GM21528 (cell line): ENCODE data around the gene GRIK1.

Experiments
- ATAC-seq: cut with Tn5 transposase; IDR thresholded peaks from one replicate; pipeline ENCODE4 v1.9.1; 2021; ENCODE audit warnings: mild to moderate bottlenecking, moderate library complexity; ENCODE audit not compliant: unreplicated experiment, low FRiP score

GRIK1 gene

DNA sequence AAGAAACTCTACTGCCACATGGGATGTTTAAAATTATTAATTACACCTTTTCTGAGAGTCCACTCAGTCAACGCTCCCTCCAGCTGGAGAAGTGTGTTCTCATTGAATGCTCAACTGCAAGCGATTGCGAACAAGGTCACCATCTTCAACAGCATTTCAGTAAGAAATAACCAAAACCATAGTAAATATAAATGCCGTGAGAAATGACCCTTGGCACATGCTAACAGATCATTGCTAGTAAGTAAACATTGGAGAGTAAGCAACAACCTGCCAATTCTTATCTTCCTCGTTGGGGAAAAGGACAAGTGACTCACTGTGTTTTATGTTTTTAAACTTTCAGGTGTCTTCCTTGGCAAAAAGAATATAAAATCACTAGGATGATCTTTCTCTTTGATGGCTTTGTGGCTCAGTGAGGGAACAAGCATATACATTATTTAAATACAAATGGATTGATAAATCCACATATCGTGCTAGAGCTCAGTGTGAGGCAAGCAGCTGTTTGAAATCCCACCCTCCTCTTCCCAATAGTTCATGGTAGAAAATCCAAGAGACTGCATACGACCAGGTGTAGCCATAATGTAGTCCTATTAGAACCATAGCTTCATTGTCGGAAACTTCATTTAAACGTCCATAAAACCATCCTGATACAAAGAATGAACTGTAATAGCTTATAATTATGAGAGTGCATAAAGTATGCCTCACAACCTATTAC, 214.6 kb downstream of the GRIK1 start:
- ATAC-seq: no peak

DNA sequence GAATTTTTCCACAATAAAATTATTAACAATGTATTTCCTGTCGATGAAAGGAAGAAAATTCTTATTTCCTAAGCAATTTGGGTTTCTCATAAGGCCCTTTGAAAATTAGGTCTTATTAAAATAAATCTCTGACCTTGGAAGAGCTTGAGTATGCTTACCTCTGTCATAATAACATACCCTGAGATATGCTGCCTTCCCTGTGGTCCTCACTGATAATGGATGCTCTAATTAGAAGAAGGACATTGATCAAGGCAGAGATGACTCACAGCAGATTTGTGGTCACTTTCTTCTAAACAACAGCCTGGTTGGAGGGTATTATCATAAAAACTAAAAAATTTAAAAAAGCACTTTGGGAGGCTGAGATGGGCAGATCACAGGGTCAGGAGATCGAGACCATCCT, 217.8 kb downstream of the GRIK1 start:
- no peak for ATAC-seq

GRCh38 chr21:29721221-29721620, 218.6 kb downstream of the GRIK1 start:
- no peak for ATAC-seq

DNA sequence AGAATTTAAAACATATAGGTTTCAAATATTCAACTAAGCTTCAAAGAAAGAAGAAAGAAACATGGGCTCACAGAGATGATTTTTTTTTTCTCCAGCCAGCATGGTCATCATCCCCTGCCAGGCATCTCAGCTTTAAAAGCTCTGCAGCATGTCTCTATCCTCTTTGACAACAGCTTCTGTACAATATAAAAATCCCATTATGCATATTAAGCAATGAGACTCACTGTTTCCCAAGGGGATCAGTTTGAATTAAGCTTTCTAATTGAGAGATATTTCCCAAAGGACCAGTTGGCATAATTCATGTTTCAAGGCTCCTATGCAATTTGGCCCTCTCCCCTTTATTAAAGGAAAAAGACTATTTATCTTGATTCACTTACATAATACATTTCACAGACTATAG, 220.3 kb downstream of the GRIK1 start:
- no peak for ATAC-seq

GRCh38 chr21:29718081-29718815, 221.5 kb downstream of the GRIK1 start:
- ATAC-seq: no peak

- no peak for ATAC-seq
These were observed 222.1 kb downstream of the GRIK1 start for GRCh38 chr21:29717659-29718058.

GRCh38 chr21:29716753-29717152, 223.0 kb downstream of the GRIK1 start:
- ATAC-seq: no peak

DNA sequence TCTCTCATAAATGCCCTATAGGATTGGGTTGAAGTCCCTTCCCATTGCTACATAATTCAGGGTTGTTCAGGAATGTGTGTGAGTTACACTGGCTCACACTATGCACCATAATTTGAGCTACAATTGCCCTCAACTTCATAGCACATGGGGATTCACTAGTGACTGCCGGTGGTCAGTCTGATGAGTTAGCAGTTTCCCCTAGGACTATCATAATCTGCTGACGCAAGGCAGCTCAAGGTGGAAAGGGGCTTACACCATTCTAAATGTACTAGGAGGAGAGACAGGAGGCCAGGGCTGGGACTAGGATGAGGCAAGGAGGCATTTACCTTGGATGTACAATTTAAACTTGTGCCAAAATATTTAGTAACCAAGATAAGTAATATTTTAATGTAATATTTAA, 224.7 kb downstream of the GRIK1 start:
- ATAC-seq: no peak

DNA sequence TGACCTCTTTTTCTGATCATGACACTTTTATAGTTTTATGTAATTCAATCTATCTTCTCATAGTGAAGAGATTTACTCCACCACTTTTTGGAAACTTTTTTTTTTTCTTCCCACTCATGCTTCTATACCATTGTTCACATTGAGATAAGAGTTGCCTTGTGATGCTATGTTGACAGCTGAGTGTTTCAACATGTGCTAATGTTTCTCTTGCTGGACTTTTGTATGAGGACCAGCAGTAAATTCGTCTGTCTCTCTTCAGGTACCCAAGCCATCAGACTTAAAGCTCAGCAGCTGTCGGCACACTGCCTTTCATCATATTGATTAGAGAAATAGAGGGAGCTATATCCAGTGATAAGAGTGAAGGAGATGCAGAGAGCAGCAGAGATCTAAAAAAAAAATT, 227.0 kb downstream of the GRIK1 start:
- no peak for ATAC-seq

DNA sequence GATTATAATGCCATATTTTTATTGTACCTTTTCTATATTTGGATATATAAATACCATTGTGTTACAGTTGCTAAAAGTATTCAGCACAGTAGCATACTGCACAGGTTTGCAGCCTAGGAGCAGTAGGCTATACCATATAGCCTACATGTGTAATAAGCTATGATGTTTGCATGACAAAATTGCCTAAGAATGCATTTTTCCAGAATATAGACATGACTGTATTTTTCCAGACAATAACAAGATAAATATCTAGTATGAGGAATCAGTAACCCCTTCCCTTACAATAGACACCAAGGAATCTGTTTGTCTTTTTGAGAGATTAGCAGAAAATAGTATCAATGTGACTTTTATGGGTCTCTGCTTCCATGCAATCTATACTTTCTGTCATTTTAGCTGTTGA, 228.6 kb downstream of the GRIK1 start:
- ATAC-seq: no peak

- no peak for ATAC-seq
These were observed 229.3 kb downstream of the GRIK1 start for GRCh38 chr21:29710498-29710897.

GRCh38 chr21:29708401-29708800, 231.4 kb downstream of the GRIK1 start:
- ATAC-seq: no peak

GRCh38 chr21:29704719-29705118, 235.1 kb downstream of the GRIK1 start:
- no peak for ATAC-seq

GRCh38 chr21:29701676-29702075, 238.1 kb downstream of the GRIK1 start:
- ATAC-seq: no peak

DNA sequence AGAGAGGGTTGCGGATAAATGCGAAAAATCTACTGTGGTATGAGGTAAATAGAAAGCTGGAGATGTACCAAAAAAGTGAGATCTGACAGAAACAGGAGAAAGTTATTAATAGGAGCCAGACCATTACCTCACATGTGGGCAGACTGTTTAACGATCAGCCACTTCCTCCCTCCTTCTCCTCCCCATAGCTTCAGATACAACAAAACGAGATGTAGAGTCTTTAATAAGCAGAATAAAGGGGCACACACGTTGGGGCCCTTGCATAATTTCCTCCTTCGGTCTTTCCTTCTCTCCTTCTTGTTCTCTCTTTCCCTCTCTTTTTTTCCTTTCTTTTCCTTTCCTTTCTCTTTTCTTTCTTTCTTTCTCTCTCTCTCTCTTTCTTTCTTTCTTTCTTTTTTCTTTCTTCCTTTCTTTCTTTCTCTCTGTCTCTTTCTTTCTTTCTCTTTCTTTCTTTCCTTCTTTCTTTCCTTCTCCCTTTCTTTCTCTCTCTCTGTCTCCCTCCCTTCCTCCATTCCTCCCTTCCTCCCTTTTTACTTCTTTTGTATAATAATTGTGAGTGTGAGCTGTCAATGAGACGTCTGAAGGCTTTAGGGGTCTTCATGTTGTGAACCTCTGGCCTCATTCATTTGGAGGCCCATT, 242.1 kb downstream of the GRIK1 start:
- ATAC-seq: no peak

GRCh38 chr21:29696937-29697336, 242.9 kb downstream of the GRIK1 start:
- ATAC-seq: no peak

GRCh38 chr21:29691616-29692491, 247.9 kb downstream of the GRIK1 start:
- ATAC-seq: no peak

DNA sequence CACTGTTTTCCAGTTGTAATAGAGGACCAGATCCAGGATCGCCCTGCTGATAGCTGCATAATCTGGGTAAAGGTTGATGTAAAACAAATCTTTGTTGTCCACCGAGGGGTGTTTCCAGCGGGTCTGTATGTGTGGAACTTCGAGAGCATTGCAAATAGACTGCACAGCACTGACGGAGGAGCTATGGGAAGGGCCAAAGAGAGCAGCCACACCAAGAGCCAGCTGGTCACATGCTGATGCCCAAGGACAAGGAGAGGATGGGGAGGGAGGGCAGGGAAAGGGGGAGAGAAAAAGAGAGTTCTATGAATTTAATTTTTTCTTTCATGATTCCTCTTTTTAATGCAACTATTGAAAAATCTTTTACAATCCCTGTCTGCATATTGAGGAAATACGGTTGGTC, 250.0 kb downstream of the GRIK1 start:
- no peak for ATAC-seq

DNA sequence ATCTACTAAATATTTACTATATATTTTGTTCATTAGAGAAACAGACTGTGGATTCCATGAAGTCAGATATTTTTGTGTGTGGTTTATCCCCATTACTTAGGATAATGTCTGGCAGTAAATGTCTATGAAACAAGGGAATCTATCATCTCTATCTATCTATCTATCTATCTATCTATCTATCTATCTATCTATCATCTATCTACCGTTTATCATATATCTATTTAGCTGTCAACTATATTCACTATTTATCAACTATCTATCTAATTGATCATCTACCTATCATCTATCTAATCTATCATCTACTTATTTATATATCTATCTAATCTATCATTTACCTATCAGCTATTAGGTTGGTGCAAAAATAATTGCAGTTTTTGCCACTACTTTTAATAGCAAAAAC, 255.7 kb downstream of the GRIK1 start:
- ATAC-seq: no peak

GRCh38 chr21:29682800-29683199, 257.0 kb downstream of the GRIK1 start:
- no peak for ATAC-seq

DNA sequence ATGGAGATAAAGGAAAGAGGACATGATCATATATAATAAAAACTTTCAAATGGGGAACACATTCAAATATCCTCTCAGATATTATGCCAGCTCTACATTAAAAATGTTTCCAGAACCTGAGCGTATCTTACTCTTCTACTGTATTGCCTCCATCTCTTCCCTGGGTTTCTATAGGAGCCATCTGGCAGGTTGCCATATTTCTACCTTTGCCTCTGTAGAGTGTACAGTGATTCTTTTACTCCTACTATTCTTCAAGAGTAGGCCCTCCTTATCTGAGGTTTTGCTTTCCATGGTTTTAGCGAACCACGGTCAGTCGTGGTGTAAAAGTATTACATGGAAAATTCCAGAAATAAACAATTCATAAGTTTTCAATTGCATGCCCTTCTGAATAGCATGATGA, 259.5 kb downstream of the GRIK1 start:
- ATAC-seq: no peak
